ENCODE results near the gene CFAP53.

CFAP53 gene

GRCh38 chr18:50286391-50287027 lies 20.2 kb upstream of the CFAP53 start:
- no peak for DNase-seq (ENCODE audit: low spot score)
- TF ChIP-seq CTCF (IDR thresholded peaks at IDR 0.05; ENCODE audit: extremely low read depth, missing control alignments): no peak

GRCh38 chr18:50285631-50286321 lies 19.5 kb upstream of the CFAP53 start:
- no peak for TF ChIP-seq CTCF (IDR thresholded peaks at IDR 0.05; ENCODE audit: extremely low read depth, missing control alignments)
- DNase-seq (ENCODE audit: low spot score): no peak

- no peak for DNase-seq (ENCODE audit: low spot score)
- TF ChIP-seq CTCF (IDR thresholded peaks at IDR 0.05; ENCODE audit: extremely low read depth, missing control alignments): no peak
Measured at GRCh38 chr18:50285071-50285470, 18.8 kb upstream of the CFAP53 start.

- TF ChIP-seq CTCF (IDR thresholded peaks at IDR 0.05; ENCODE audit: extremely low read depth, missing control alignments): no peak
- DNase-seq (ENCODE audit: low spot score): no peak
Measured at GRCh38 chr18:50284255-50284885, 18.1 kb upstream of the CFAP53 start.

- no peak for DNase-seq (ENCODE audit: low spot score)
- TF ChIP-seq CTCF (IDR thresholded peaks at IDR 0.05; ENCODE audit: extremely low read depth, missing control alignments): no peak
Measured at GRCh38 chr18:50283469-50284209, 17.3 kb upstream of the CFAP53 start.

GRCh38 chr18:50282521-50283335 lies 16.4 kb upstream of the CFAP53 start:
- DNase-seq (ENCODE audit: low spot score): no peak
- no peak for TF ChIP-seq CTCF (IDR thresholded peaks at IDR 0.05; ENCODE audit: extremely low read depth, missing control alignments)

Measured in GM20000 (cell line).